ENCODE measurements around the gene TMEM151A. TPM values are rescaled to one million over a fixed set of nuclear protein-coding genes. Genes with fewer than 3 reads are reported as not detected.

TMEM151A gene
- total RNA-seq, 4 donors from 2014 or later: 0.20 to 1.1 (median 0.22) TPM; not detected in 1

DNA sequence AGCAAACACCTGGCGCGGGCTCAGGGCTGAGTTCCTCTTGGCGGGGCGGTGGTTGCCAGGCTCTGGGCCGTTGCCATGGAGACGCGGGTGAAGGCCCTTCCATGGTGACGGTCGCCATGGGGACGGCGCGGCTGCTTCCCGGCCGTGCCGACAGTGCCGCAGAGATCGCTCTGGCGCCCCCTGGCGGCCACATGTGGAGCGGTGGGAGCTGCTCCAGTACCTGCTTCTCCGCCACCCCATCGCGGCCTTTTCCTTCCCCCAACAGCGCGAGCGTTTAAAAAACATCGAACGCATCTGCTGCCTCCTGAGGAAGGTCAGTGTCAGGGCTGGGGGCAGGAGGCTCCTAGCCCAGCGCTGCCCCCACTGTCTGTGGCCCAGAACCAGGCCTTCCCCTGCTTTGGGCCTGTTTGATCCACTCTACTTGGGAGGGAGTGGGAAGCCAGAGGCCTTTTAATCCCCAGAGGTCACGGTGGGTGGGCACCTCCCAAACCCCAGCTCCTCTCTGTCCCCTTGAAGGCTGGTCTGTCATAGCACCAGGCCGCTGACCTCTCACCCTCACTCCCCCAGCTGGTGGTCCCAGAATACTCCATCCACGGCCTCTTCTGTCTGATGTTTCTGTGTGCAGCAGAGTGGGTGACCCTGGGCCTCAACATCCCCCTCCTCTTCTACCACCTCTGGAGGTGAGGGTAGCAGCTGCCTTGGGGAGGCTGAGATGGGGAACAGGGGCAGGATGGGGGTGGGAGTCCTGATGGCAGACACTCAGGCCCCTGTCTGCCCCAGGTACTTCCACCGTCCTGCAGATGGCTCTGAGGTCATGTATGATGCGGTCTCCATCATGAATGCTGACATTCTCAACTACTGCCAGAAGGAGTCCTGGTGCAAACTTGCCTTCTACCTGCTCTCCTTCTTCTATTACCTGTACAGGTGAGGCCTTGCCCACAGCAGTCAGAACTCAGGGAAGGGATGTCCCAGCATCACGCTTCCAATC, 8.9 kb upstream of the TMEM151A start:
- DNase-seq: peak; percentile 99
- Histone ChIP-seq H3K27me3 (no peaks in the 10 kb centered on the region), H3K4me3 (replicated peaks in 1 of 3) (no peak overlapping the region), H3K36me3 (peaks cover 0 to 6% of the 10 kb centered on the region in 2 donors), H3K27ac (no peak overlapping the region), H3K4me1 (peaks cover 5 to 12% of the 10 kb centered on the region in 2 donors), H3K9me3 (no peaks in the 10 kb centered on the region)
- intact Hi-C loops (cut with DNase I): loop anchor here (2.0 kb wide), 1 partner anchor 60 kb away; no protein-coding TSS in a partner anchor
- 35 to 48% methylated on average over 9 to 15 of the region's 35 CpGs for WGBS, 2 donors
- TF ChIP-seq POLR2A (IDR thresholded peaks at IDR 0.05): no peak
- TF ChIP-seq, protein P1, sequence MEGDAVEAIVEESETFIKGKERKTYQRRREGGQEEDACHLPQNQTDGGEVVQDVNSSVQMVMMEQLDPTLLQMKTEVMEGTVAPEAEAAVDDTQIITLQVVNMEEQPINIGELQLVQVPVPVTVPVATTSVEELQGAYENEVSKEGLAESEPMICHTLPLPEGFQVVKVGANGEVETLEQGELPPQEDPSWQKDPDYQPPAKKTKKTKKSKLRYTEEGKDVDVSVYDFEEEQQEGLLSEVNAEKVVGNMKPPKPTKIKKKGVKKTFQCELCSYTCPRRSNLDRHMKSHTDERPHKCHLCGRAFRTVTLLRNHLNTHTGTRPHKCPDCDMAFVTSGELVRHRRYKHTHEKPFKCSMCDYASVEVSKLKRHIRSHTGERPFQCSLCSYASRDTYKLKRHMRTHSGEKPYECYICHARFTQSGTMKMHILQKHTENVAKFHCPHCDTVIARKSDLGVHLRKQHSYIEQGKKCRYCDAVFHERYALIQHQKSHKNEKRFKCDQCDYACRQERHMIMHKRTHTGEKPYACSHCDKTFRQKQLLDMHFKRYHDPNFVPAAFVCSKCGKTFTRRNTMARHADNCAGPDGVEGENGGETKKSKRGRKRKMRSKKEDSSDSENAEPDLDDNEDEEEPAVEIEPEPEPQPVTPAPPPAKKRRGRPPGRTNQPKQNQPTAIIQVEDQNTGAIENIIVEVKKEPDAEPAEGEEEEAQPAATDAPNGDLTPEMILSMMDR (IDR thresholded peaks at IDR 0.05): peak; percentile 87 to 99 (median 96)

GRCh38 chr11:66283461-66284105, 8.1 kb upstream of the TMEM151A start:
- Histone ChIP-seq H3K36me3 (peaks cover 0 to 6% of the 10 kb centered on the region in 2 donors), H3K4me1 (peaks cover 13 to 14% of the 10 kb centered on the region in 2 donors), H3K27me3 (no peaks in the 10 kb centered on the region), H3K9me3 (no peaks in the 10 kb centered on the region), H3K4me3 (replicated peaks in 1 of 3) (no peak overlapping the region), H3K27ac (no peak overlapping the region)
- intact Hi-C loops (cut with DNase I): loop anchor here (2.0 kb wide), 1 partner anchor 61 kb away; no protein-coding TSS in a partner anchor
- 83 to 87% methylated on average over 2 to 11 of the region's 14 CpGs for whole genome bisulfite sequencing, 2 donors
- TF ChIP-seq, protein P1 (IDR thresholded peaks at IDR 0.05): no peak
- TF ChIP-seq POLR2A (IDR thresholded peaks at IDR 0.05): no peak
- DNase-seq: no peak

GRCh38 chr11:66284526-66285078, 7.1 kb upstream of the TMEM151A start:
- Histone ChIP-seq H3K27me3 (no peaks in the 10 kb centered on the region), H3K4me1 (peaks cover 13 to 14% of the 10 kb centered on the region in 2 donors), H3K9me3 (no peaks in the 10 kb centered on the region), H3K36me3 (peaks cover 0 to 6% of the 10 kb centered on the region in 2 donors), H3K4me3 (replicated peaks in 1 of 3) (no peak overlapping the region), H3K27ac (no peak overlapping the region)
- TF ChIP-seq, protein P1 (IDR thresholded peaks at IDR 0.05): no peak
- WGBS, 2 donors: 90 to 95% methylated on average over 16 of the region's 16 CpGs
- intact Hi-C loops (cut with DNase I): loop anchor here (5.0 kb wide), 1 partner anchor 138 kb away; the partner anchor contains the start of gene NPAS4
- no peak for DNase-seq

GRCh38 chr11:66285250-66285947, 6.3 kb upstream of the TMEM151A start:
- peaks cover 19% of the 10 kb centered on the region in 2 donors for H3K4me1 ChIP-seq

More at GRCh38 chr11:66285250-66285947, 6.3 kb upstream of the TMEM151A start:
- Histone ChIP-seq H3K36me3 (peaks cover 0 to 6% of the 10 kb centered on the region in 2 donors), H3K4me3 (replicated peaks in 1 of 3) (no peak overlapping the region), H3K9me3 (no peaks in the 10 kb centered on the region), H3K27me3 (no peaks in the 10 kb centered on the region), H3K27ac (no peak overlapping the region)
- TF ChIP-seq POLR2A (IDR thresholded peaks at IDR 0.05): no peak
- TF ChIP-seq, protein P1 (IDR thresholded peaks at IDR 0.05): no peak
- DNase-seq: no peak
- intact Hi-C loops (cut with DNase I): loop anchor here (5.0 kb wide), 1 partner anchor 137 kb away; the partner anchor contains the start of gene NPAS4
- 88 to 98% methylated on average over 9 to 11 of the region's 13 CpGs for WGBS, 2 donors
